IPS-18c (cell line): ENCODE results near the gene COL4A5.
A peak's percentile ranks its signal among the peaks of the same experiment; 100 is the strongest.
"Not testable (repeated sequence)": the region's sequence is repeated elsewhere in the genome, so short reads cannot be mapped to it uniquely, and the experiment has no call there.

Experiments used
- H3K4me3 ChIP-seq: 2 replicates; pipeline ENCODE4 v1.7.0; 2013; ENCODE audit warnings: low read depth, mild to moderate bottlenecking, low read length, moderate library complexity; ENCODE audit not compliant: insufficient read depth
- H3K9me3 ChIP-seq: one replicate; pipeline ENCODE4 v1.6.1; 2013; ENCODE audit warnings: mild to moderate bottlenecking, low read length, moderate library complexity; ENCODE audit not compliant: control insufficient read depth, insufficient read depth

Gene COL4A5

GRCh38 chrX:108439961-108440696, 491 bp downstream of the COL4A5 start:
- Histone ChIP-seq H3K9me3 (no peaks in the 10 kb centered on the region), H3K4me3 (peak overlapping the region; percentile 71)

- no peaks in the 10 kb centered on the region for H3K9me3 ChIP-seq
- no peak overlapping the region for H3K4me3 ChIP-seq
Observed at GRCh38 chrX:108442901-108443464, 3.3 kb downstream of the COL4A5 start.

- H3K4me3 ChIP-seq, result no peak overlapping the region
- H3K9me3 ChIP-seq, result no peaks in the 10 kb centered on the region
Observed at GRCh38 chrX:108447303-108447702, 7.7 kb downstream of the COL4A5 start.

GRCh38 chrX:108453841-108454240, 14.2 kb downstream of the COL4A5 start:
- Histone ChIP-seq H3K9me3 (no peaks in the 10 kb centered on the region), H3K4me3 (no peak overlapping the region)

- no peaks in the 10 kb centered on the region for H3K9me3 ChIP-seq
- H3K4me3 ChIP-seq, result no peak overlapping the region
Observed at GRCh38 chrX:108456971-108457477, 17.4 kb downstream of the COL4A5 start.

- Histone ChIP-seq H3K4me3 (no peak overlapping the region), H3K9me3 (no peaks in the 10 kb centered on the region)
Observed at GRCh38 chrX:108464604-108465003, 25.0 kb downstream of the COL4A5 start.

- no peaks in the 10 kb centered on the region for H3K9me3 ChIP-seq
Observed at GRCh38 chrX:108468486-108468885, 28.8 kb downstream of the COL4A5 start.

GRCh38 chrX:108473979-108474378, 34.3 kb downstream of the COL4A5 start:
- Histone ChIP-seq H3K4me3 (no peak overlapping the region), H3K9me3 (no peaks in the 10 kb centered on the region)

More at GRCh38 chrX:108468486-108468885, 28.8 kb downstream of the COL4A5 start:
- H3K4me3 ChIP-seq, result no peak overlapping the region

- H3K9me3 ChIP-seq, H3K4me3 ChIP-seq: not testable (repeated sequence)
Observed at GRCh38 chrX:108481528-108481927, 41.9 kb downstream of the COL4A5 start.

GRCh38 chrX:108484251-108484650, 44.6 kb downstream of the COL4A5 start:
- Histone ChIP-seq H3K4me3 (no peak overlapping the region), H3K9me3 (peaks cover 2% of the 10 kb centered on the region)

GRCh38 chrX:108485960-108486359, 46.3 kb downstream of the COL4A5 start:
- Histone ChIP-seq H3K4me3 (no peak overlapping the region), H3K9me3 (peaks cover 2% of the 10 kb centered on the region)

GRCh38 chrX:108494406-108495090, 54.9 kb downstream of the COL4A5 start:
- Histone ChIP-seq H3K4me3 (no peak overlapping the region), H3K9me3 (no peaks in the 10 kb centered on the region)

GRCh38 chrX:108511721-108512120, 72.1 kb downstream of the COL4A5 start:
- Histone ChIP-seq H3K9me3 (no peaks in the 10 kb centered on the region), H3K4me3 (no peak overlapping the region)

- no peak overlapping the region for H3K4me3 ChIP-seq
- H3K9me3 ChIP-seq, result no peaks in the 10 kb centered on the region
Observed at GRCh38 chrX:108516184-108516583, 76.5 kb downstream of the COL4A5 start.

- no peaks in the 10 kb centered on the region for H3K9me3 ChIP-seq
- H3K4me3 ChIP-seq, result no peak overlapping the region
Observed at GRCh38 chrX:108527724-108528123, 88.1 kb downstream of the COL4A5 start.

- Histone ChIP-seq H3K9me3 (no peaks in the 10 kb centered on the region), H3K4me3 (no peak overlapping the region)
Observed at GRCh38 chrX:108537005-108537404, 97.4 kb downstream of the COL4A5 start.

- Histone ChIP-seq H3K4me3 (no peak overlapping the region), H3K9me3 (no peaks in the 10 kb centered on the region)
Observed at GRCh38 chrX:108541286-108541685, 101.6 kb downstream of the COL4A5 start.

GRCh38 chrX:108557580-108557979, 117.9 kb downstream of the COL4A5 start:
- Histone ChIP-seq H3K4me3 (no peak overlapping the region), H3K9me3 (no peaks in the 10 kb centered on the region)
